22Rv1 (cell line): ENCODE measurements around the gene ATRN.

Experiments used
- H3K27ac ChIP-seq: fragments of 450-650 bp; 2 replicates; pipeline ENCODE4 v1.5.1; 2017
- ZFX ChIP-seq: fragments of 450-650 bp; IDR thresholded peaks from 2 replicates; pipeline ENCODE4 v1.6.1; 2017; ENCODE audit warnings: antibody characterized with exemption, borderline replicate concordance
- TF ChIP-seq, protein P1 (sequence below): fragments of 450-650 bp; IDR thresholded peaks from 2 replicates; pipeline ENCODE4 v1.5.1; 2017; ENCODE audit warnings: mild to moderate bottlenecking

The ATRN gene

DNA sequence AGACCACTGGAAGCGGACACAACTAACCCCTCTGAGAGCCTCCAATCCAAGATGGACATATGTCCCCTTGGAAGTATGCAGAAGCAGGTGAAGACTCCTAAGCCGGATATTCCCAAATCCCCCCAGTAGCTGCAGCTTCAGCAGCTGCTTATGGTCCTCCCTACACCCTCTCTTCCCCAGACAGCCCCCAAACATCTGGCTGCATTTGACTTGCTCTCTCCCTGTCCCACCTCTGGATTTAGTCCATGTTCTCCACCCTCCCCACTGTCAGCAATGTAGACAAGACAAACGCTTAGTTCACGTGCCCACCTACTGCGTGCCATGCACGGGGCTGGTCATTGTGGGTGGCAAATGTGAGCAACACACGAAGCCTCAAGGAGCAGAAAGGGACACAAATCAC, 215.6 kb downstream of the ATRN start:
- no peak overlapping the region for H3K27ac ChIP-seq
- no peak for TF ChIP-seq ZFX
- TF ChIP-seq, protein P1, sequence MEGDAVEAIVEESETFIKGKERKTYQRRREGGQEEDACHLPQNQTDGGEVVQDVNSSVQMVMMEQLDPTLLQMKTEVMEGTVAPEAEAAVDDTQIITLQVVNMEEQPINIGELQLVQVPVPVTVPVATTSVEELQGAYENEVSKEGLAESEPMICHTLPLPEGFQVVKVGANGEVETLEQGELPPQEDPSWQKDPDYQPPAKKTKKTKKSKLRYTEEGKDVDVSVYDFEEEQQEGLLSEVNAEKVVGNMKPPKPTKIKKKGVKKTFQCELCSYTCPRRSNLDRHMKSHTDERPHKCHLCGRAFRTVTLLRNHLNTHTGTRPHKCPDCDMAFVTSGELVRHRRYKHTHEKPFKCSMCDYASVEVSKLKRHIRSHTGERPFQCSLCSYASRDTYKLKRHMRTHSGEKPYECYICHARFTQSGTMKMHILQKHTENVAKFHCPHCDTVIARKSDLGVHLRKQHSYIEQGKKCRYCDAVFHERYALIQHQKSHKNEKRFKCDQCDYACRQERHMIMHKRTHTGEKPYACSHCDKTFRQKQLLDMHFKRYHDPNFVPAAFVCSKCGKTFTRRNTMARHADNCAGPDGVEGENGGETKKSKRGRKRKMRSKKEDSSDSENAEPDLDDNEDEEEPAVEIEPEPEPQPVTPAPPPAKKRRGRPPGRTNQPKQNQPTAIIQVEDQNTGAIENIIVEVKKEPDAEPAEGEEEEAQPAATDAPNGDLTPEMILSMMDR: no peak

DNA sequence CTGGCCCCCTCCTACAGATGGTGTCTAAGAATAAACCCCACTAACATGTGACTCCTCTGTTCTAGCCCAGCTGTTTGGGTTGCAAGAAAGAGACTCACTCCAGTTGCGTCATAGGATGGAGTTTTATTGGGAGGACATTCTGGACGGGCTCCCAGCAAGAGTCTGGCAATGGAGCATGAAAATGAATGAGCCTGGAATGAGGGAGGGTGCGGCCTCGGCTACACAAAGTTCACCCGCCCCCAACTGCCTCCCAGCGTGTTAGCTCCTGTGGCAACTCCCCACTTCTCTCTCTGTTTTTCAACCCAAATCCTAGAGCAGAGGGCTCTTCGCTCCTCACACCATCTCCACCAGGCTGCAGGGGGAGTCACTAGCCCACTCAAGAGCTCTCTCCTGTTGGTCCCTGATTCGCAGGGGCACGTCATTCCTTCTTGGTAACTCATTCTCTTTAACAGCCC, 216.1 kb downstream of the ATRN start:
- H3K27ac ChIP-seq: no peak overlapping the region

DNA sequence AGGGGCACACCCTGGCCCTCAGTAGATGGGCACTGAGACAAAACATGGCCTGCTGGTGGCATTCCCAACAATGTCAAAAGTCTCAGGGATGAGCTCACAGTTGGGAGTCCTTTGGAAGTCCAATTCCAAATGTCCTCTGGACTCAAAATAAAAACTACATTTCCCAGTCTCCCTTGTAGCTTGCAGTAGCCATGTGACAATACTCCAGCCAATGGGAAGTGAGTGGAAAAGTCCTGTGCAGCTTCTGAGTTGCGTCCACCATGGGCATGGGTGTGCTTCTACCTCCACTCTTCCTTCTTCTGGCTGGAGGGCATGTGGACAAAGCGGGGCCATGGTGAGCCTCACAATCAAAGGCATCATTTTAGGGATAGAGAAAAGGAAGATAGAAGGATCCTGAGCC, 216.8 kb downstream of the ATRN start:
- TF ChIP-seq, protein P1: no peak
- no peak for TF ChIP-seq ZFX
- H3K27ac ChIP-seq: no peak overlapping the region

More for the DNA sequence above, 216.1 kb downstream of the ATRN start:
- no peak for TF ChIP-seq ZFX
- TF ChIP-seq, protein P1: no peak

DNA sequence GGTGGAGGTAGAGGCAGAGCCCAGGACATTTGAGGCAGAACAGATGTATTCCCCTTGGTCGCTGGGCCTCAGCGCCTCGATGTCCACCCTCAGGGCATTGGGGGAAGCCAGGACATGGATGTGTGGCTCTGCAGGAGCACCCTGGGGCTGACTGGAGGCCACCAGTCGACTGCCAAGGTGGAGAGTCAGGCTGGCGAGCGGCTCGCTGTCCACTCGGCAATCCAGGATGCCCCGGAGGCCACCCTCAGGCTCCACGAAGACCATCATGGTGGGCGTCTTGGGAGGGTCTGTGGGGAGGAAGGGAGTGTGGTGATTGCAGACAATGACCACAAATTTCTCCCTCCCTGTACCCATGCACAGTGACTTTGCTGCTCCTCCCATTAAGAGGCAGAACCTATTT, 219.2 kb downstream of the ATRN start:
- H3K27ac ChIP-seq: no peak overlapping the region
- TF ChIP-seq, protein P1: no peak
- no peak for TF ChIP-seq ZFX

DNA sequence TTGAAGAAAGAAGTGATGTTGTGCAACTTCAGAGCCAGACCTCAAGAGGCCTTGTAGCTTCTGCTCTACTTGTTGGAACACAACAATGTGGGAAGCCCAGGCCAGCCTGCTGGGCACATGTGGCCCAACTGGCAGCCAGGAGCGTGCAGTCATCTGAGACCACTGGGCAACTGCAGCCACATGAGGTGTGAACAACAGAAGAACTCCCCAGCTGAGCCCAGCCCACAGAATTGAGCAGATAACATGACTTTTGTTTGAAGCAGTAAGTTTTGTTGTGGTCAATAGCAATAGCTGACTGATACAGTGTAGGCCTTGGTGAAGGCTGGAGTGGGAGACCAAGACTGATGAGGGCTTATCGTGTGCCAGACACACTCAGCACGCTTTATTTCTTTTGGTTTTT, 219.6 kb downstream of the ATRN start:
- H3K27ac ChIP-seq: no peak overlapping the region
- TF ChIP-seq, protein P1: no peak
- no peak for TF ChIP-seq ZFX

DNA sequence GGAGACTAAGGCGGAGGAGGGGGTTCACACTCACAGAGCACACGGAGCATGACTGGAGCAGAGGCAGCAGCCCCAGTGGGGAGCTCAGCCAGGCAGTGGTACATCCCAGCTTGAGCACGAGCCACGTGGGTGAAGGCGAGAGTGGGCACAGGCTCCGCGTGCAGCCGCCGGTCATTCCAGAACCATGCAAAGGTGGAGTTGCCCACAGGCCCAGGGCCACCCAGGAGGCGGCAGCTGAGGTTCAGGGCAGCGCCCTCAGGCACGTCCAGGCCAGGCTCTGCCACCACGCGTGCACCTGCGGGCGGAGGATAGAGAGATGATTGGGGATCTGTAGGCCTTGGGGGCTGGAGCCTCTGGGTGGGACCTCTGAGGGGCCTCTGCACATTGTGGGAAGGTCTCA, 220.5 kb downstream of the ATRN start:
- TF ChIP-seq, protein P1: no peak
- no peak for TF ChIP-seq ZFX
- H3K27ac ChIP-seq: no peak overlapping the region

DNA sequence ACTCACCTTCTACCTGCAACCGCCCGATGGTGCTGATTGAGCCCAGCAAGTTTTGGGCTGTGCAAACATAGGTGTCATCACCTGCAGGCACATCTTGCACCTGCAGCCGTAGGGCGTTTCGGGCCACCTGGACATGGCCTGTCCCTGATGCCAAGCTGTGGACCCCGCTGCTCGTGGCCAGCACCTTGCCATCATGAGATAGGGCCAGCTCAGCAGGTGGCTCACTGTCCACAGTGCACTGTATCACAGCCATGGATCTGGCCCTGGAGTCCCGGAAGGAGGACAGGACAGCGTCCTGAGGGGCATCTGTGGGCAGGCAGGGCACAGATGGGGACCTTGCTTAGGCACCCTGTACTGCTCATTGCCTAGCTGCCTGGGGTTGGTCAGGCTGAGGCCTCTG, 221.1 kb downstream of the ATRN start:
- TF ChIP-seq, protein P1: no peak
- TF ChIP-seq ZFX: no peak
- no peak overlapping the region for H3K27ac ChIP-seq
